ENCODE results near the gene MEST. TPM values are rescaled to one million over a fixed set of nuclear protein-coding genes. Genes with fewer than 3 reads are reported as not detected.
"Not testable (repeated sequence)": the region's sequence is repeated elsewhere in the genome, so short reads cannot be mapped to it uniquely, and the experiment has no call there.

Gene MEST
- polyA plus RNA-seq, 12 donors, result 480 to 1,336 (median 862) TPM

DNA sequence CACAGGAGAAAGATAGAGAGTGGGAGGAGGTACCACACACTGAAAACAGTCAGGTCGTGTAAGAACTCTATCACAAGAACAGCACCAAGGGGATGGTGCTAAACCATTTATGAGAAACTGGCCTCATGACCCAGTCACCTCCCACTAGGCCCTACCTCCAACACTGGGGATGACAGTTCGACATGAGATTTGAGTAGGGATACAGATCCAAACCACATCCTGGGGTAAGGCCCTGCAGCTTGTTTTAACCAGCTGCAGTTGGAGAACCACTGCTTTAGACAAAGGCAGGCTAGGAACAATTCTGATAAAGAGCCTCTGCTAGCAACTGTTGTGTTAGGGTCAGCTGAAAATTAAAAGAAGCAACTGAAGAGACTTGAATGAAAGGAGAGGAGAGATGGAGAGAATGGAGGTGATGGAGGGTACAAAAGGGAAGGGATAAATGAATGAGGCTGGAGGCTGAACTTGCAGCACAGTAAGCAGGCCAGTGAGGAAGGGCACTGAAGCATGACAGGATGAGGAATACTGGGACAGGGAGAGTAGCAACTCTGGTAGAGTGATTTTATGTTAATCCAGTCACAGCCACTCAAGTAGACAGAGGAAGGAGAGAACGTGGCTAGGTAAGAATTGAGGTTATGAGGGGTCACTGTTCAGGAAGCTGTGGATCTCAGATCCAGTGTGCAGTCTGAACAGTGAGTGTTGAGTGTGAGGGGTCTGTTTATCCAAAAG, 23.6 kb downstream of the MEST start:
- DNase-seq, result no peak

DNA sequence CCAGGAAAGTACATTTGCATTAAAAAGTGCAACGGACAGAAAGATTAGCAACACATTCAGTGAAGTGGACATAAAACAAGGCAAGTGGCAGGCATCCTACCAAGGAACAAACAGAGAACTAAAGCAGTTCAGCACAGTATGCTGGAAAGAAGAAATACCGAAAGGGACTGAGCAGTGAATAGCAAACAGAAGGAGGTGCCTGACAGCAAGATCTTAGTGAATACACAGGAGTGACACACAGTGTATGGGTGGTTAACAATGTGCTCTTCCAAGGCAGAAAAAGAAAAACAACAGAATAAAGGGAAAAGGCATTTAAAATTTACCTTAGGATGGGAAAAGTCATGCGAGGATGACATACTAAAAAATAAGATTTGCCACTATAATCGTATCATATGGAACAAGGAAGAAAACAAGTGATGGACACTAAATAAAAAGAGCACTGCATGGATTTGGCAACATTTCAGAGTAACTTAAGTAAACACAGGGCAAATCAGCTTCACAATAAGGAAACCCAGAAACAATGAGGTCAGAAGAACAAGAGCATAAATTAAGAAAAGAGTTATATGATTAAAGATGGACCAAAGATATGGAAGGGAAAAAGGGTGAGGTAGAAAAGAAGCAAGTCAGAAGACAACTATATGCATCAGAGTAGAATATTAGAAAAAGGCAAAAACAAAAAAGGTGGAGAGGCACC, 29.5 kb downstream of the MEST start:
- no peak for DNase-seq

DNA sequence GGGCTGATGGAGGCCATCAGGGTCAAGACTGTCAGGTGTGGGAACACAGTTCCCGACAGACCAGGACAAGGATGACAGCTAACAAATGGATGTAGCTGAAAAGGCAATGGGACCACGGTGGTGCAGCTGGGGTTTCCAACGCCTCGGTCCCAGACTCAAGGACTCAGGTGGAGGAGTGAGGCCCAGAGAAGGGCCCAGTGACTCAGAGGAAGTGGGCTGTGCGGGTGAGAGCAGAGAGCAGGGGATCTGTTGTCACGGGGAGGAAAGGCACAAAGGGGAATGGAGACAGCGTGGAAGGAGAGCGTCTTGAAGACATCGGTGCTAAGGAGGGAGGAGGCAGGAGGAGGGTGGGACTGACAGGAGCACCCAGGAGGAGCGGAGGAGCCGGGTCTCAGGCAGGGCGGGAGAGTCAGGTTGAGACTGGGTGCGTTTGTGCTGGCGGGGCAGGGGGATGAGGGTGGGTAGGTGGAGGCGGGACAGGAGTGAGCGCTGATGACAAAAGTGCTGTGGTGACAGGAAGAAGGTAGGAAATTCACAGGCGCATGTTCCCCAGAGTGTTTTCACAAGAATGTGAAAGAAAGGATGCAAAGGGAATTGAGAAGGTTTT, 31.7 kb downstream of the MEST start:
- not testable (repeated sequence) for DNase-seq

DNA sequence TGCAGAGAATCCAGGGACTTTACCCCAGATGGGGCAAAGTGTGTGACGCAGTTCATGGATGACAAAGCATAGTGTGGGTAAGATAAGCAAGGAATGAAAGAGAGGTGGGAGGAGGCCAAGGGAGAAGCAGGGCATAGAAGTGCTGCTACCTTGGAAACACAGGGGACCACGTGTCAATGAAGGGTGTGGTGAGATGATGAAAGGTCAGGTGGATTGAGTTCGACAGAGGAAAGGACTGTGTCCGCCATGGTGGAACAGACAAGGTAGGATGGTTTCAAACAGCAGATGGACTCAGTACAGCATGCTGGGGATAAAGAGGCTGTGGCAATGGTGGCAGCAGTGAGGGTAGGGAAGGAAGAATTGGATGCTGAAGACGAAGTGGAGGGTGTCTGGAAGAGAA, 32.7 kb downstream of the MEST start:
- DNase-seq, result no peak

GRCh38 chr7:130527752-130528355, 36.0 kb downstream of the MEST start:
- DNase-seq, result not testable (repeated sequence)

- no peak for DNase-seq
These were observed 37.5 kb downstream of the MEST start for GRCh38 chr7:130529417-130529816.

DNA sequence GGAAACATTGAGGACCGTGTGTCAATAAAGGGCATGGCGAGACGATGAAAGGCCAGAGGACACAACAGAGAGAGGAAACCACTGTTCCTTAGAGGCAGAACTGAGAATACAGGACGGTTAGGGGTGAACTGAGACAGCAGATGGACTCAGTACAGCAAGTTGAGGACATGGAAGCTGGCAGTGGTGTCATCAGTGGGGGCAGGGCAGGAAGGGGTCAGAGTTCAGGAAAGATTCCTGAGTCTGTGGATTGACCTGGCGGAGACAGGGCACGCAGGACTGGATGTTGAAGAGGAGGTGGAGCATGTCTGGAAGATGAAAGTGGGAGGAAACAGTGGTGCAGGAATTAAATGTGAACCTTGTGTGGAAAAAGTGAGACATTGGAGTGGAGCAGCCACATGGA, 46.0 kb downstream of the MEST start:
- not testable (repeated sequence) for DNase-seq

- DNase-seq, result not testable (repeated sequence)
These were observed 49.4 kb downstream of the MEST start for GRCh38 chr7:130541287-130541686.

DNA sequence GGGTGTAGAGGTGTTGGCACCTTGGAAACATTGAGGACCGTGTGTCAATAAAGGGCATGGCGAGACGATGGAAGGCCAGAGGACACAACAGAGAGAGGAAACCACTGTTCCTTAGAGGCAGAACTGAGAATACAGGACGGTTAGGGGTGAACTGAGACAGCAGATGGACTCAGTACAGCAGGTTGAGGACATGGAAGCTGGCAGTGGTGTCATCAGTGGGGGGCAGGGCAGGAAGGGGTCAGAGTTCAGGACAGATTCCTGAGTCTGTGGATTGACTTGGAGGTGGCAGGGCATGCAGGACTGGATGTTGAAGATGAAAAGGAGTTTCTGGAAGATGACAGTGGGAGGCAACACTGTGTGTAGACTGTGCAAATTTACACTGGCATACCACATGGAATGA, 50.4 kb downstream of the MEST start:
- DNase-seq, result not testable (repeated sequence)

- no peak for DNase-seq
These were observed 51.7 kb downstream of the MEST start for GRCh38 chr7:130543487-130544010.

DNA sequence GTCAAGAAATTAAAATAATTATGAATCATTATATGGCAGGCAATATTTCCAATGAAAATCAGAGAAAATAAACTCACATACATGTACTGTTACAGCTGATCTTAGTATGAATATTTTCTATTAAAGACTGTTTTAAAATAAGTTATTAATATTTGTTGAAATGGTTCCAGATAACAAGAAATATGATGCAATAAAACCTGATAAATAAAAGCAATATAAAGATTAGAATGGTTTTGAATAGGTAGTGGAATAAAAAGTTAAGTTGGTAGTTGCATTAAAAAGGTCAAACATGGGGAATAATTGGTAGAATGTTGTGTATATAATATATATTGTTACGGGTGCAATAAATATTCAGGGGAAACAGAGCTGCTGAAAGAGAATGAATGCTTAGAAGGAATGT, 52.5 kb downstream of the MEST start:
- no peak for DNase-seq

DNA sequence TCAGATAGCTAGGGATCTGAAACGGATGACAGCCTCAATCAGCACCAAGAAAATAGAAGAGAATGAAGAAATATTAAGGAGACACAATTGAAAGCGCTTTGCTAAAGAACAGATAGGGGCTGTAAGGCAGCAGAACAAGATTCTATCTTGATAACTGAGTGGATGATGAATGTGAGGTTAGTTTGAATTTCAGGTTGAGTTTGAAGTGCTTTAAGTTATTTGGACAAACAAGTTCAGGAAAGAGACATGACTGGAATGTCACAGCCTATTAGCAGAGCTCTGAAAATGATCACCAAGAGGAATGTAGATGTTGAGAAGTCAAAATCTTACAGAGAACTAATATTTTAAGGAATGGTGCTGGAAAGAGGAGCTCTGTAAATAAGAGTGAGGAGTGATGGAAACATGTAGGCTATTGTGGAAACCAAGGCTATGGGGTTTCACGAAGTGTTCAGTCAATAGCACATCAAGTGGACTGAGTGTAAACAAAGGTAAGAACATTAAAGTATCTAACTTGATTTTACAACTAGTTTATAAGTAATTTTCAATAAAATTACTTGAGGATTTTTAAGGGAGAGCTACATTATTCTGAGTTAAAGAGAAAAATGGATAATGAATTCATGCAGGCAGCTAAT, 61.6 kb downstream of the MEST start:
- no peak for DNase-seq

GRCh38 chr7:130554481-130554880, 62.6 kb downstream of the MEST start:
- DNase-seq, result no peak

Other genes starting within 250 kb of the MEST start
- under 1 TPM in 10 of 12 donors, not detected in 2; 0.44 to 0.98 (median 0.52) TPM for gene CPA2, start 225.2 kb upstream of the MEST start, polyA plus RNA-seq (ENCODE audit: insufficient read length in 12 of 12)
- gene CPA4, start 198.9 kb upstream of the MEST start, polyA plus RNA-seq (ENCODE audit: insufficient read length in 12 of 12), result 1 to 10 TPM in 10 of 12 donors, not detected in 2; 1.1 to 10.0 (median 2.1) TPM
- 10 to 100 TPM in 2 of 12 donors, 1 to 10 TPM in 8, not detected in 2; 1.1 to 16.8 (median 2.1) TPM for gene CPA5, start 147.3 kb upstream of the MEST start, polyA plus RNA-seq (ENCODE audit: insufficient read length in 12 of 12)
- gene CPA1, start 111.6 kb upstream of the MEST start, polyA plus RNA-seq (ENCODE audit: insufficient read length in 12 of 12), result 1 to 10 TPM in 10 of 12 donors, not detected in 2; 1.9 to 6.6 (median 4.4) TPM
- gene CEP41, start 51.1 kb upstream of the MEST start, polyA plus RNA-seq (ENCODE audit: insufficient read length in 12 of 12), result 100 to 1,000 TPM in 1 of 12 donors, 10 to 100 TPM in 11; 20.4 to 234 (median 23.7) TPM
- gene COPG2, start 176.7 kb downstream of the MEST start, polyA plus RNA-seq (ENCODE audit: insufficient read length in 12 of 12), result 100 to 1,000 TPM in 1 of 12 donors, 10 to 100 TPM in 11; 19.8 to 273 (median 42.8) TPM
- under 1 TPM in 1 of 12 donors, not detected in 11; 0.15 TPM for gene TSGA13, start 194.5 kb downstream of the MEST start, polyA plus RNA-seq (ENCODE audit: insufficient read length in 12 of 12)
- 1 to 10 TPM in 9 of 12 donors, under 1 TPM in 1, not detected in 2; 0.81 to 2.6 (median 1.2) TPM for gene KLF14, start 242.1 kb downstream of the MEST start, polyA plus RNA-seq (ENCODE audit: insufficient read length in 12 of 12)